Peyer's patch (tissue), 4 donors: ENCODE data around the gene NRM.

Source experiments
- CTCF ChIP-seq, 6 experiments: fragments of 450-650 bp in 4 of 6; fragments of 200-600 bp in 2 of 6; sonication (generic) in 1 of 6; IDR thresholded peaks; one replicate each; pipeline ENCODE4 v1.5.1; 2017 to 2019; ENCODE audit warnings: antibody characterized with exemption in 6 of 6, mild to moderate bottlenecking in 3 of 6, moderate library complexity in 1 of 6
- POLR2A ChIP-seq, 2 donors: fragments of 450-650 bp; IDR thresholded peaks; one replicate each; pipeline ENCODE4 v1.5.1; 2017; ENCODE audit warnings: antibody characterized with exemption in 2 of 2, mild to moderate bottlenecking in 2 of 2, moderate library complexity in 2 of 2

- TF ChIP-seq POLR2A (IDR thresholded peaks at IDR 0.05) (no peak), CTCF (IDR thresholded peaks at IDR 0.05) (no peak)
Observed at GRCh38 chr6:30690403-30691207, at the start of gene NRM.
